ENCODE data around the gene A2M.

Gene A2M

GRCh38 chr12:9086087-9086486 lies 29.6 kb downstream of the A2M start:
- Histone ChIP-seq H3K4me3 (ENCODE audit: low read length) (no peak overlapping the region), H3K36me3 (replicated peaks; ENCODE audit: insufficient read depth, low read length) (no peaks in the 10 kb centered on the region), H3K4me1 (ENCODE audit: low read length) (no peaks in the 10 kb centered on the region), H3K9ac (ENCODE audit: low read length) (no peak overlapping the region), H3K79me2 (ENCODE audit: low read length) (no peaks in the 10 kb centered on the region), H3K9me2 (replicated peaks; ENCODE audit: insufficient read depth, low read length) (no peaks in the 10 kb centered on the region), H3F3A (ENCODE audit: insufficient read depth, low read length) (no peaks in the 10 kb centered on the region), H3K27ac (ENCODE audit: low read length) (no peak overlapping the region), H2AFZ (ENCODE audit: low read length) (no peak overlapping the region), H3K27me3 (replicated peaks; ENCODE audit: insufficient read depth, low read length) (no peaks in the 10 kb centered on the region), H4K20me1 (ENCODE audit: insufficient read depth, low read length) (no peaks in the 10 kb centered on the region), H3K4me2 (ENCODE audit: low read depth, low read length) (no peak overlapping the region), H3K9me3 (replicated peaks; ENCODE audit: insufficient read depth, low read length) (no peaks in the 10 kb centered on the region)
- TF ChIP-seq, protein P1, sequence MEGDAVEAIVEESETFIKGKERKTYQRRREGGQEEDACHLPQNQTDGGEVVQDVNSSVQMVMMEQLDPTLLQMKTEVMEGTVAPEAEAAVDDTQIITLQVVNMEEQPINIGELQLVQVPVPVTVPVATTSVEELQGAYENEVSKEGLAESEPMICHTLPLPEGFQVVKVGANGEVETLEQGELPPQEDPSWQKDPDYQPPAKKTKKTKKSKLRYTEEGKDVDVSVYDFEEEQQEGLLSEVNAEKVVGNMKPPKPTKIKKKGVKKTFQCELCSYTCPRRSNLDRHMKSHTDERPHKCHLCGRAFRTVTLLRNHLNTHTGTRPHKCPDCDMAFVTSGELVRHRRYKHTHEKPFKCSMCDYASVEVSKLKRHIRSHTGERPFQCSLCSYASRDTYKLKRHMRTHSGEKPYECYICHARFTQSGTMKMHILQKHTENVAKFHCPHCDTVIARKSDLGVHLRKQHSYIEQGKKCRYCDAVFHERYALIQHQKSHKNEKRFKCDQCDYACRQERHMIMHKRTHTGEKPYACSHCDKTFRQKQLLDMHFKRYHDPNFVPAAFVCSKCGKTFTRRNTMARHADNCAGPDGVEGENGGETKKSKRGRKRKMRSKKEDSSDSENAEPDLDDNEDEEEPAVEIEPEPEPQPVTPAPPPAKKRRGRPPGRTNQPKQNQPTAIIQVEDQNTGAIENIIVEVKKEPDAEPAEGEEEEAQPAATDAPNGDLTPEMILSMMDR (IDR thresholded peaks at IDR 0.05; ENCODE audit: low read length), result no peak
- TF ChIP-seq EZH2 (optimal IDR thresholded peaks at IDR 0.05; ENCODE audit: low read depth, low read length), result no peak
- TF ChIP-seq EZH2phosphoT487 (IDR thresholded peaks at IDR 0.05; ENCODE audit: low read length), result no peak
- no peak for DNase-seq

DNA sequence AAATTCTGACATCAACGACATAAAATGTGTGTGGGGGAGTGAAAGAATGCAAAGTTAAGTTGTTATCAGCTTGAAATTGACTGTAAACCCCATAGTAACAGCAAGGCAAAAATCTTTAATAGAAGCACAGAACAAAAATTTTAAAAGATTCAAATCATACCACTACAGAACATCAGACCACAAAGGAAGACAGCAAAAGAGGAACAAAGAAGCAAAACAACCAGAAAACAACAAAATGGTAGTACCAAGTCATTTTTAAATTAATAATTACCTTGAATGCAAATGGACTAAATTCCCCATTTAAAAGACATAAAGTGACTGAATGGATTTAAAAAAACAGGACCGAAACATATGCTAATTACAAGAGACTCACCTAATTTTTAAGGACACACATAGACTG lies 31.3 kb downstream of the A2M start:
- Histone ChIP-seq H3K27me3 (replicated peaks; ENCODE audit: insufficient read depth, low read length) (no peaks in the 10 kb centered on the region), H3K9ac (ENCODE audit: low read length) (no peak overlapping the region), H4K20me1 (ENCODE audit: insufficient read depth, low read length) (no peaks in the 10 kb centered on the region), H3K9me3 (replicated peaks; ENCODE audit: insufficient read depth, low read length) (no peaks in the 10 kb centered on the region), H3F3A (ENCODE audit: insufficient read depth, low read length) (no peaks in the 10 kb centered on the region), H3K4me3 (ENCODE audit: low read length) (no peak overlapping the region), H3K9me2 (replicated peaks; ENCODE audit: insufficient read depth, low read length) (no peaks in the 10 kb centered on the region), H3K4me2 (ENCODE audit: low read depth, low read length) (no peak overlapping the region), H3K27ac (ENCODE audit: low read length) (no peak overlapping the region), H3K4me1 (ENCODE audit: low read length) (no peaks in the 10 kb centered on the region), H3K79me2 (ENCODE audit: low read length) (no peaks in the 10 kb centered on the region), H2AFZ (ENCODE audit: low read length) (no peak overlapping the region), H3K36me3 (replicated peaks; ENCODE audit: insufficient read depth, low read length) (no peaks in the 10 kb centered on the region)
- DNase-seq, result no peak
- TF ChIP-seq, protein P1 (IDR thresholded peaks at IDR 0.05; ENCODE audit: low read length), result no peak
- TF ChIP-seq EZH2 (optimal IDR thresholded peaks at IDR 0.05; ENCODE audit: low read depth, low read length) (no peak), EZH2phosphoT487 (IDR thresholded peaks at IDR 0.05; ENCODE audit: low read length) (no peak)

DNA sequence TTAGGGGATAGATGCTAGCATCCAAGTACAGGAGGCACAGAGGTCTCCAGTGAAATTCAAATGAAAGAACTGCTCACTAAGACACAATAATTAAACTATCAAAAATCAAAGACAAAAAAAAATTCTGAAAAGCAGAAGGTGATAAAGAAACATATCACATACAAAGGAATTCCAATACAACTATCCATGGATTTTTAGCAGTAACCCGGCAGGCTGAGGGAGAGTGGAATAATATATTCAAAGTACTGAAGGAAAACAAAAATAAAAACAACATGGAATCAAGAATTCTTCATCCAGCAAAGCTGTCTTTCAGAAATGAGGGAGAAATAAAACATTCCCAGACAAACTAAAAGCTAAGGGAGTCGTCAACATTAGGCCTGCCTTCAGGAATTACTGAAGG lies 31.9 kb downstream of the A2M start:
- Histone ChIP-seq H3K27ac (ENCODE audit: low read length) (no peak overlapping the region), H3K4me2 (ENCODE audit: low read depth, low read length) (no peak overlapping the region), H3F3A (ENCODE audit: insufficient read depth, low read length) (no peaks in the 10 kb centered on the region), H3K9ac (ENCODE audit: low read length) (no peak overlapping the region), H4K20me1 (ENCODE audit: insufficient read depth, low read length) (no peaks in the 10 kb centered on the region), H2AFZ (ENCODE audit: low read length) (no peak overlapping the region), H3K36me3 (replicated peaks; ENCODE audit: insufficient read depth, low read length) (no peaks in the 10 kb centered on the region), H3K9me2 (replicated peaks; ENCODE audit: insufficient read depth, low read length) (no peaks in the 10 kb centered on the region), H3K9me3 (replicated peaks; ENCODE audit: insufficient read depth, low read length) (no peaks in the 10 kb centered on the region), H3K79me2 (ENCODE audit: low read length) (no peaks in the 10 kb centered on the region), H3K4me1 (ENCODE audit: low read length) (no peaks in the 10 kb centered on the region), H3K4me3 (ENCODE audit: low read length) (no peak overlapping the region), H3K27me3 (replicated peaks; ENCODE audit: insufficient read depth, low read length) (no peaks in the 10 kb centered on the region)
- no peak for DNase-seq
- TF ChIP-seq, protein P1 (IDR thresholded peaks at IDR 0.05; ENCODE audit: low read length), result no peak
- TF ChIP-seq EZH2 (optimal IDR thresholded peaks at IDR 0.05; ENCODE audit: low read depth, low read length) (no peak), EZH2phosphoT487 (IDR thresholded peaks at IDR 0.05; ENCODE audit: low read length) (no peak)
